ENCODE measurements around the gene XBP1.
"Not testable (repeated sequence)": the region's sequence is repeated elsewhere in the genome, so short reads cannot be mapped to it uniquely, and the experiment has no call there.

The XBP1 gene

DNA sequence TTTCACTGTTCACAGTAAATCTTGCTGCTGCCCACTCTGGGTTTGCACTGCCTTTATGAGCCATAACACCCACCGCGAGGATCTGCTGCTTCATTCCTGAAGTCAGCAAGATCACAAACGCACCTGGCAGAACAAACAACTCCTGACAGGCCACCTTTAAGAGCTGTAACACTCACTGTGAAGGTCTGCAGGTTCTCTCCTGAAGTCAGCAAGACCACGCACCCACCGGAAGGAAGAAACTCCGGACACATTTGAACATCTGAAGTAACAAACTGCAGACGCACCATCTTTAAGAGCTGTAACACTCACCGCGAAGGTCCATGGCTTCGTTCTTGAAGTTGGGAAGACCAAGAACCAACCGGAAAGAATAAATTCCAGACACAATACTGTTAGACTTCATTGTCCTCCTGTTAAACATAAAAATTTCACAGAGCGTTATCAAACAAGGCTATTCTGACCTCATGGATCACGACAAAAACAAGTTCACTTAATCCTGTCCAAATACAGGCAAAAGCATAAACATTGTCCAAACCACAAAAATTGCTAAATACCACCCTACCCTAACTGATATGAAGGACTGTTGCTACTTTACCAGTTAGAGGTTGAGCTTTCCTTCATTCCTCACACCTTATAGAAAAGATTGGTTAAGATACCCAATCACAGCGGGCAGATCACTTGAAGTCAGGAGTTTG lies 30.8 kb downstream of the XBP1 start:
- TF ChIP-seq, protein P1, sequence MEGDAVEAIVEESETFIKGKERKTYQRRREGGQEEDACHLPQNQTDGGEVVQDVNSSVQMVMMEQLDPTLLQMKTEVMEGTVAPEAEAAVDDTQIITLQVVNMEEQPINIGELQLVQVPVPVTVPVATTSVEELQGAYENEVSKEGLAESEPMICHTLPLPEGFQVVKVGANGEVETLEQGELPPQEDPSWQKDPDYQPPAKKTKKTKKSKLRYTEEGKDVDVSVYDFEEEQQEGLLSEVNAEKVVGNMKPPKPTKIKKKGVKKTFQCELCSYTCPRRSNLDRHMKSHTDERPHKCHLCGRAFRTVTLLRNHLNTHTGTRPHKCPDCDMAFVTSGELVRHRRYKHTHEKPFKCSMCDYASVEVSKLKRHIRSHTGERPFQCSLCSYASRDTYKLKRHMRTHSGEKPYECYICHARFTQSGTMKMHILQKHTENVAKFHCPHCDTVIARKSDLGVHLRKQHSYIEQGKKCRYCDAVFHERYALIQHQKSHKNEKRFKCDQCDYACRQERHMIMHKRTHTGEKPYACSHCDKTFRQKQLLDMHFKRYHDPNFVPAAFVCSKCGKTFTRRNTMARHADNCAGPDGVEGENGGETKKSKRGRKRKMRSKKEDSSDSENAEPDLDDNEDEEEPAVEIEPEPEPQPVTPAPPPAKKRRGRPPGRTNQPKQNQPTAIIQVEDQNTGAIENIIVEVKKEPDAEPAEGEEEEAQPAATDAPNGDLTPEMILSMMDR (IDR thresholded peaks at IDR 0.05; ENCODE audit: borderline replicate concordance, control extremely low read depth, extremely low read depth, insufficient read depth, missing control alignments): no peak
- no peak for DNase-seq (ENCODE audit: low spot score)
- in situ Hi-C loops (cut with MboI; ENCODE audit: low sequenced_read_pairs, unreplicated experiment): no loop called here

DNA sequence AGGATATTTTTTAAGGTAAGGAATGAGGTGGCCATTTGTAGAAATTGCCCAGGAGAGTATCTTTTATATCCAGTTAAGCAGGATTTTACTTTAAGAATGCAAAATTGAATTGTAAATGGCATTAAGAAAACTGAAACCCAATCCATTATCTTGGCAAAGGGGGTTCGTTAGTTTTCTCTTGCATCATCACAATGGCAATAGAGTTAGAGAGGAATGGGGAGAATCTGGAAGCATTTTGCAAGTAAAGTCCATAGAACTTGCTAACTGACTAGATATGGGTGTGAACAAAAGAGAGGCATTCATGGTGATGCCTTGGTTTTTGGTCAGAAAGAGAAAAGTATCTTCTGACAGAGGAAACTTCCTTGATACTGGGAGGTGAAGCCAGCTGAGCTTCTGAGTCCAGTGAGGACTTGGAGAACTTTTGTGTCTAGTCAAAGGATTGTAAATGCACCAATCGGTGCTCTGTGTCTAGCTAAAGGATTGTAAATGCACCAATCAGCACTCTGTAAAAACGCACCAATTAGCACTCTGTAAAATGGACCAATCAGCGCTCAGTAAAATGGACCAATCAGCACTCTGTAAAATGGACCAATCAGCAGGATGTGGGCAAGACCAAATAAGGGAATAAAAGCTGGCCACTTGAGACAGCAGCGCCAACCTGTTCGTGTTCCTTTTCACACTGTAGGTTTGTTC lies 31.5 kb downstream of the XBP1 start:
- in situ Hi-C loops (cut with MboI; ENCODE audit: low sequenced_read_pairs, unreplicated experiment): no loop called here
- no peak for DNase-seq (ENCODE audit: low spot score)
- TF ChIP-seq, protein P1 (IDR thresholded peaks at IDR 0.05; ENCODE audit: borderline replicate concordance, control extremely low read depth, extremely low read depth, insufficient read depth, missing control alignments): no peak

DNA sequence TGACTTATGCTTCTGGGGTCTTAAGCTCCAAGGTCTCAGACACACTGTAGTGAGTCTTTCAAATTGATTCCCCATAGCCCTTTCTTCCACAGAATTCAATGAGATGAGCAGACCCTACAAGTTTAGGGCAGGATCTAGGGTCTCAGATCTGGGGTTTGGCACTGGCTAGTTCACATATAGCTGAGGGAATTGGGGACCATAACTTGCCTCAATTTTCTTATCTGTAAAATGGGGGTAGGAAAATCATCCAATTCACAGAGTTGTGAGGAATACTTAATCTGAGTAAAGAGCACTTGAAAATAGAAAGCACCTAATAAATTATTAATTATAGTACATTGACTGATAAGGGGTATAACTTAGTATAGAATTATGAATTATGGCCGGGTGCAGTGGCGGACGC lies 33.7 kb downstream of the XBP1 start:
- TF ChIP-seq, protein P1 (IDR thresholded peaks at IDR 0.05; ENCODE audit: borderline replicate concordance, control extremely low read depth, extremely low read depth, insufficient read depth, missing control alignments): no peak
- in situ Hi-C loops (cut with MboI; ENCODE audit: low sequenced_read_pairs, unreplicated experiment): no loop called here
- DNase-seq (ENCODE audit: low spot score): no peak

DNA sequence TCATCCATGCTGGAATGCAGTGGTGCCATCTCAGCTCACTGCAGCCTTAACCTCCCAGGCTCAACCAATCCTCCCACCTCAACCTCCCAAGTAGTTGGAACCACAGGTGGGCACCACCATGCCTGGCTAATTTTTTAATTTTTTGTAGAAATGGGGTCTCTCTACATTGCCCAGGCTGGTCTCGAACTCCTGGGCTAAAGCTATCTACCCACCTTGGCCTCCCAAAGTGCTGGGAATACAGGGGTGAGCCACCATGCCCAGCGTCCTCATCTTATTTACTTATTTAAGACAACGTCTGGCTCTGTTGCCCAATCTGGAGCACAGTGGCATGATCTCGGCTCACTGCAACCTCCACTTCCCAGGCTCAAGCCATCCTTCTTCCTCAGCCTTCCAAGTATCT lies 38.4 kb downstream of the XBP1 start:
- DNase-seq (ENCODE audit: low spot score); in situ Hi-C loops (cut with MboI; ENCODE audit: low sequenced_read_pairs, unreplicated experiment): not testable (repeated sequence)

DNA sequence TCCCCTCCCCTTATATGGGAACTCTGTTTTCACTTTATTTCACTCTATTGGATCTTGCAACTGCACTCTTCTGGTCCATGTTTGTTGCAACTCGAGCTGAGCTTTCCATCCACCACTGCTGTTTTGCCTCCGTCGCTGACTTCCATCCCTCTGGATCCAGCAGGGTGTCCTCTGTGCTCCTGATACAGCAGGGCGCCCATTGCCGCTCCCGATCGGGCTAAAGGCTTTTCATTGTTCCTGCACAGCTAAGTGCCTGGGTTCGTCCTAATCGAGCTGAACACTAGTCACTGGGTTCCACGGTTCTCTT lies 39.0 kb downstream of the XBP1 start:
- TF ChIP-seq, protein P1 (IDR thresholded peaks at IDR 0.05; ENCODE audit: borderline replicate concordance, control extremely low read depth, extremely low read depth, insufficient read depth, missing control alignments): no peak
- no peak for DNase-seq (ENCODE audit: low spot score)
- in situ Hi-C loops (cut with MboI; ENCODE audit: low sequenced_read_pairs, unreplicated experiment): no loop called here

DNA sequence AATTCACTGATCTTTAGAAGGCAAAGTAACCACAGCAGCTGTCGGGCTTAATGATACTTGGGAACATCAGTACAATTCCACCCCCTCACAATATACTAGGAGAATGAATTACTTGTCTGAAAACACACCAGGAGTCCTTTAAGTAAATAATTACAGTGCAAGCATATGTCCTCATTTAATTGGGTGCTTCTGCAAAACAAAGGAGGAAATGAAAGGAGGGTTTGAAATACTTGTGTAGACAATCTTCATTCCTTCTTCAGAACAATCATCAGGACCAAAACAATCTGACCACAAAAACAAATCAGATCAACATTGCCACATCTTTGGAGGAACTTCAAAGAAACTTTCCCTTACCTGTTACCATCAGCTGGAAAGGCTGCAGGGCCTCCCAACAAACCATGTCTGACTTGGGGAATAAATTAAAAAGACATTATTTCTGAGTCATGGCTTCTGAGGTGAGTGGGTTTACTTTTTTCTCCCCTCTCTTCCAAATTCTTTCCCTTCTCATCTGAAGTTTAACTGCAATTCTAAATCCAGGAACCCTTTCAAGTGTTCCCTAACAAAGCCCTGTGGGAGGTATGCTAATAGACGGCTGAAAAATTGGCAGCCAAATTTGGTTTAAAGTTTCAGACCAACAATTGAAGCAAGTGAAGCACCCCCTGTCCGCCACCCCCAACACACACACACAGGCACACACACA lies 40.4 kb downstream of the XBP1 start:
- TF ChIP-seq, protein P1 (IDR thresholded peaks at IDR 0.05; ENCODE audit: borderline replicate concordance, control extremely low read depth, extremely low read depth, insufficient read depth, missing control alignments): no peak
- in situ Hi-C loops (cut with MboI; ENCODE audit: low sequenced_read_pairs, unreplicated experiment): no loop called here
- no peak for DNase-seq (ENCODE audit: low spot score)

DNA sequence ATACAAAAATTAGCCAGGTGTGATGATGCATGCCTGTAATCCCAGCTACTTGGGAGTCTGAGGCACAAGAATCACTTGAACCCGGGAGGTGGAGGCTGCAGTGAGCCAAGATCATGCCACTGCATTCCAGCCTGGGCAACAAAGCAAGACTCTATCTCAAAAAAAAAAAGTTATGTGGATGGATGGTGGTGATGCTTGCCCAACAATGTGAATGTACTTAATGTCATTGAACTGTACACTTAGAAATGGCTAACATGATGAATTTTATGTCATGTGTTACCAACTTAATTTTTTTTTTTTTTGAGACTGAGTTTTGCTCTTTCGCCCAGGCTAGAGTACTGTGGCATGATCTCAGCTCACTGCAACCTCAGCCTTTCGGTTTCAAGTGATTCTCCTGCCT lies 45.9 kb downstream of the XBP1 start:
- in situ Hi-C loops (cut with MboI; ENCODE audit: low sequenced_read_pairs, unreplicated experiment); DNase-seq (ENCODE audit: low spot score): not testable (repeated sequence)
